HL-60 (cell line): ENCODE data around the gene ALPL.

Experiments used
- TF ChIP-seq, protein P1 (sequence below): IDR thresholded peaks from one replicate; pipeline ENCODE4 v1.5.1; 2011; ENCODE audit warnings: low read length, control low read depth, inconsistent platforms; ENCODE audit not compliant: insufficient read depth
- TF ChIP-seq, protein P2 (sequence below): IDR thresholded peaks from 2 replicates; pipeline ENCODE4 v1.6.1; 2012; ENCODE audit warnings: low read depth; ENCODE audit not compliant: insufficient replicate concordance

DNA sequence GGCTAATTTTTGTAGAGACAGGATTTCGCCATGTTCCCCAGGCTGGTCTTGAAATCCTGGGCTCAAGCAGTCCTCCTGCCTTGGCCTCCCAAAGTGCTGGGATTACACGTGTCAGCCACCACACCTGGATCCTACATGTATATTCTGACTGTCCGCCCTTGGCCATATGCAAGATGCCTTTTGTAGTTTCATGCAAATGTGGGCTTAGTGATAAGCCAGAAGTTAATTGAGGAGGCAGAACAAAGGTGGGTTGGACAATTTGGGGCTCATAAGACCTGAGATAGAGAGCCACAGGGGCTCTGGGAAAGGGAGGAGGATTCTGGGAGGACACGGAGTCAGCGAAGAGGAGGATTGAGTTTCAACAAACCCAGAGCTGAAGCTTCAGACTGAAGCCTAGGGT lies 24.9 kb downstream of the ALPL start:
- TF ChIP-seq, protein P1, sequence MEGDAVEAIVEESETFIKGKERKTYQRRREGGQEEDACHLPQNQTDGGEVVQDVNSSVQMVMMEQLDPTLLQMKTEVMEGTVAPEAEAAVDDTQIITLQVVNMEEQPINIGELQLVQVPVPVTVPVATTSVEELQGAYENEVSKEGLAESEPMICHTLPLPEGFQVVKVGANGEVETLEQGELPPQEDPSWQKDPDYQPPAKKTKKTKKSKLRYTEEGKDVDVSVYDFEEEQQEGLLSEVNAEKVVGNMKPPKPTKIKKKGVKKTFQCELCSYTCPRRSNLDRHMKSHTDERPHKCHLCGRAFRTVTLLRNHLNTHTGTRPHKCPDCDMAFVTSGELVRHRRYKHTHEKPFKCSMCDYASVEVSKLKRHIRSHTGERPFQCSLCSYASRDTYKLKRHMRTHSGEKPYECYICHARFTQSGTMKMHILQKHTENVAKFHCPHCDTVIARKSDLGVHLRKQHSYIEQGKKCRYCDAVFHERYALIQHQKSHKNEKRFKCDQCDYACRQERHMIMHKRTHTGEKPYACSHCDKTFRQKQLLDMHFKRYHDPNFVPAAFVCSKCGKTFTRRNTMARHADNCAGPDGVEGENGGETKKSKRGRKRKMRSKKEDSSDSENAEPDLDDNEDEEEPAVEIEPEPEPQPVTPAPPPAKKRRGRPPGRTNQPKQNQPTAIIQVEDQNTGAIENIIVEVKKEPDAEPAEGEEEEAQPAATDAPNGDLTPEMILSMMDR: no peak
- TF ChIP-seq, protein P2, sequence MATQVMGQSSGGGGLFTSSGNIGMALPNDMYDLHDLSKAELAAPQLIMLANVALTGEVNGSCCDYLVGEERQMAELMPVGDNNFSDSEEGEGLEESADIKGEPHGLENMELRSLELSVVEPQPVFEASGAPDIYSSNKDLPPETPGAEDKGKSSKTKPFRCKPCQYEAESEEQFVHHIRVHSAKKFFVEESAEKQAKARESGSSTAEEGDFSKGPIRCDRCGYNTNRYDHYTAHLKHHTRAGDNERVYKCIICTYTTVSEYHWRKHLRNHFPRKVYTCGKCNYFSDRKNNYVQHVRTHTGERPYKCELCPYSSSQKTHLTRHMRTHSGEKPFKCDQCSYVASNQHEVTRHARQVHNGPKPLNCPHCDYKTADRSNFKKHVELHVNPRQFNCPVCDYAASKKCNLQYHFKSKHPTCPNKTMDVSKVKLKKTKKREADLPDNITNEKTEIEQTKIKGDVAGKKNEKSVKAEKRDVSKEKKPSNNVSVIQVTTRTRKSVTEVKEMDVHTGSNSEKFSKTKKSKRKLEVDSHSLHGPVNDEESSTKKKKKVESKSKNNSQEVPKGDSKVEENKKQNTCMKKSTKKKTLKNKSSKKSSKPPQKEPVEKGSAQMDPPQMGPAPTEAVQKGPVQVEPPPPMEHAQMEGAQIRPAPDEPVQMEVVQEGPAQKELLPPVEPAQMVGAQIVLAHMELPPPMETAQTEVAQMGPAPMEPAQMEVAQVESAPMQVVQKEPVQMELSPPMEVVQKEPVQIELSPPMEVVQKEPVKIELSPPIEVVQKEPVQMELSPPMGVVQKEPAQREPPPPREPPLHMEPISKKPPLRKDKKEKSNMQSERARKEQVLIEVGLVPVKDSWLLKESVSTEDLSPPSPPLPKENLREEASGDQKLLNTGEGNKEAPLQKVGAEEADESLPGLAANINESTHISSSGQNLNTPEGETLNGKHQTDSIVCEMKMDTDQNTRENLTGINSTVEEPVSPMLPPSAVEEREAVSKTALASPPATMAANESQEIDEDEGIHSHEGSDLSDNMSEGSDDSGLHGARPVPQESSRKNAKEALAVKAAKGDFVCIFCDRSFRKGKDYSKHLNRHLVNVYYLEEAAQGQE: no peak
